GM18951 (cell line): ENCODE measurements around the gene GZMA.
"Not testable (repeated sequence)": the region's sequence is repeated elsewhere in the genome, so short reads cannot be mapped to it uniquely, and the experiment has no call there.

Experiments used
- POLR2A ChIP-seq: IDR thresholded peaks from 4 replicates; pipeline ENCODE4 v1.6.1; 2011; ENCODE audit warnings: mild to moderate bottlenecking; ENCODE audit not compliant: insufficient read length, insufficient read depth; ENCODE audit errors: extremely low read depth
- in situ Hi-C: fragments of 300-500 bp; cut with MboI; formaldehyde crosslinking; loops from one replicate; pipeline ENCODE4 v1.12.0; 2022; ENCODE audit warnings: low sequenced_read_pairs, mixed read lengths, inconsistent platforms; ENCODE audit not compliant: unreplicated experiment

The GZMA gene

GRCh38 chr5:55102348-55102747 lies at the start of gene GZMA:
GZMA (plus strand) TSS chr5:55102646; CDS start chr5:55102683, 37 bp downstream.
- TF ChIP-seq POLR2A: no peak
- in situ Hi-C loops: no loop called here

- in situ Hi-C loops: no loop called here
- TF ChIP-seq POLR2A: no peak
These were observed 47.3 kb upstream of the GZMA start for GRCh38 chr5:55055183-55055582.

DNA sequence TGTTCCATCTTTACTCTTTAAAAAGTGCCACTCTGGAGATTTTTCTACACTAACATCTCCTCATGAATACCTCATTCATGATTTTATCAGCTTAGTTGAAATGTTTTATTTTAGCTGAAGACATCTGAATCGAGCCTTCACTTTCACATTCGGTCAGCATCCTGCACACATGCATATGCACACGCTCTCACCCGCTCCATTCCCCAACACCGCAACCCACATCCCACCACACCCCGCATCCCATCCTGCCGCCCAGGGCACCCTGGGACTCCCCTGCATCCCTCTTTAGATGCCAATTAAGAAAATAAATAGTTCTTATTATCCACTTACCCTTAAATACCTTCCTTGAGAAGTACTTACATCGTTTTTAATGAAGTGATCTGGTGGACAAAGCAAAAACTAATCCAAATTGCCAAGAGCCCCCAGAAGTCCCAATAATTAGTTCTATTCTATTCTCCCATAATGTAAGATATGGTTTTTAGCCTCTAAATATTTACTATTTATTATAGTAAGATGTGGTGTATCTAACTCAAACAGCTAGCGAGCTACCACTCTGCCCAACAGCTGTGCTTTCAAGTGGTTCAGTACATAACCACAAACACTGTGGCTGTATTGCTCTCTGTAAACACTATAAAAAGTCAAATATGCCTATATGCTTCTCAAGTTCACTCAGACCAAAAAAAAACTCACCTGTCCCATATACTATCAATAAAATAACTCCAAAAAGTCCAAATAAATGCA lies 40.2 kb upstream of the GZMA start:
- no peak for TF ChIP-seq POLR2A
- in situ Hi-C loops: no loop called here

GRCh38 chr5:55063220-55063863 lies 39.1 kb upstream of the GZMA start:
- in situ Hi-C loops: no loop called here
- TF ChIP-seq POLR2A: no peak

DNA sequence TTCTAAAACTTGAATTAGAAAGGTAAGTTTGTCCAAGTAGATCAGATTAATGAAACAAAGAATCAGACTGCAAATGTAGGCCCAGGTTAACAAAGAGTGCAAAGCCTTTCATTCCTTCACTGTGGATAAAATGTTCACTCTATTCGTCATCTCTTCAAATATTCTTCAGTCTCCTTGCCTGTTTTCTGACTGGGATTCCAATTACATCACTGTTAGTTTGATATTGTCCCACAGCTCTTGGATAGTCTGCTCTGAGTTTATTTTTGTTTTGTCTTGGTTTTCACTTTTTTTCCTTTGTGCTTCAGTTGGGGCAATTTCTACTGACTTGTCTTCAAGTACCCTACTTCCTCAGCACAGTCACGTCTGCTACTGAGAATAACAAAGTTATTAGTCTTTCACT lies 38.5 kb upstream of the GZMA start:
- in situ Hi-C loops: no loop called here
- TF ChIP-seq POLR2A: no peak

DNA sequence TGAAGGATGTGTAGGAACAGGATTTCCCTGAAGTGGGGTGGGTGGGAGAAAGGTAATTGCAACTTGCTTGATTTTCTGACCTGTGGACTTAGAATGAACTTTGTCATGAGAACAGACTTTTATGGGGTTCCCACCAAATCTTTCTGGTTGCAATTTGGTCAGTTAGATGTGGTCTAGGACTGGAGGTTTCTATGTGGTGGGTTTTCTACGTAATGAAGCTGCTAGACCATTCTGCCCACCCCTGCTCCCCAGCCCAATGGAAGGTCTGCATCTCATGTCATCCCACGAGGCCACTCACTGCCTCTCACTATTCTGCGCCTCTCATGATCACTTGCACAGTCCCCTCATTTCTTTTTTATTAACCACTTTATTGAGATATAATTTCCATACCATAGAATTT lies 37.9 kb upstream of the GZMA start:
- no peak for TF ChIP-seq POLR2A
- in situ Hi-C loops: no loop called here

- TF ChIP-seq POLR2A: no peak
- in situ Hi-C loops: no loop called here
These were observed 36.2 kb upstream of the GZMA start for GRCh38 chr5:55066277-55066676.

DNA sequence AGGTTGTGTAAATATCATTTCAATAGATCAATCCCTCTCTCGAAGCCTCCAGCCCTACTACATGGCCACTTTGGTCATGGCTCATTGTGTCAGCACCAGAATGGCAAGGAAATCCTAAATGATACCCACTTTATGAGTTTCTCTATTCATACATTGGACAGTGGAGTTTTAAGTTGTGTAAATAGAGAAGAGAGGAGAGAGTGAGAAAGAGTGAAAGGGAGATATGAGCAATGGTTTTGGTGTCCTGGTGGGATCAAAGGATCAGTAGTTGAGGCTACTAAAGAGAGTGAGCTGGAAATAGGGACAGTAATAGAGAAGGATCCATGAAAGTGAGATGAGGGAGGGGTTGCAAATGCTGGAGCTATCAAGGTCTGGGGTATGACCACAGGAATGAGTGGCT lies 31.5 kb upstream of the GZMA start:
- in situ Hi-C loops: no loop called here
- TF ChIP-seq POLR2A: no peak

GRCh38 chr5:55071413-55071812 lies 31.0 kb upstream of the GZMA start:
- TF ChIP-seq POLR2A: no peak
- in situ Hi-C loops: no loop called here

- TF ChIP-seq POLR2A: no peak
- in situ Hi-C loops: no loop called here
These were observed 29.8 kb upstream of the GZMA start for GRCh38 chr5:55072666-55073065.

- in situ Hi-C loops: no loop called here
- no peak for TF ChIP-seq POLR2A
These were observed 29.2 kb upstream of the GZMA start for GRCh38 chr5:55073211-55073610.

- no peak for TF ChIP-seq POLR2A
- in situ Hi-C loops: no loop called here
These were observed 20.9 kb upstream of the GZMA start for GRCh38 chr5:55081541-55081940.

DNA sequence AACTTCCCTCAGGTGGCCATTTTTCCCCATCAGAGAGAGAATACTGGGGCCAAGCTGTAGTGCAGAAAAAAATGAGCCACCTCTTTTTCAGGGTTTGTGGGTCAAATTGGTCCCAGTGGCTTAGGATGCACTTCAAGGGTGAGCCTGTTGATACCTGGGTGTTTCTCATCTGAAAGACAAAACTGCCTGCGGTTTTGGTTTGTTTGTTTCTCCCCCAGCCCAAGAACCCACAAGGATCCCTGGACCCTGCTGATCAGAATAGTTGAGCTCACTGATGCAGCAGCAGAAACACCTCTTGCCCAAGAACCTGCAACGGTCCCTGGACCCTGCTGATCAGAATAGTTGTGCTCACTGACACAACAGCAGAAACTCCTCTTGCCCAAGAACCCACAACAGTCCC lies 13.1 kb upstream of the GZMA start:
- in situ Hi-C loops: not testable (repeated sequence)

DNA sequence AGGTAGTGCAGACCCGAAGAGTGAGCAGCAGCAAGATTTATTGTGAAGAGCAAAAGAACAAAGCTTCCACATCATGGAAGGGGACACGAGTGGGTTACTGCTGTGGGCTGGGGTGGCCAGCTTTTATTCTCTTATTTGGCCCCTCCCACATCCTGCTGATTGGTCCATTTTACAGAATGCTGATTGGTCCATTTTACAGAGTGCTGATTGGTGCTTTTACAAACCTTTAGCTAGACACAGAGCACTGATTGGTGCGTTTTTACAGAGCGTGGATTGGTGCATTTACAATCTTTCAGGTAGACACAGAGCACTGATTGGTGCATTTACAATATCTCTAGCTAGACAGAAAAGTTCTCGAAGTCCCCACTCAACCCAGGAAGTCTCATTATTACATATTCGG lies 11.4 kb upstream of the GZMA start:
- in situ Hi-C loops: not testable (repeated sequence)

- in situ Hi-C loops: no loop called here
- no peak for TF ChIP-seq POLR2A
These were observed 6.3 kb upstream of the GZMA start for GRCh38 chr5:55096182-55096581.

DNA sequence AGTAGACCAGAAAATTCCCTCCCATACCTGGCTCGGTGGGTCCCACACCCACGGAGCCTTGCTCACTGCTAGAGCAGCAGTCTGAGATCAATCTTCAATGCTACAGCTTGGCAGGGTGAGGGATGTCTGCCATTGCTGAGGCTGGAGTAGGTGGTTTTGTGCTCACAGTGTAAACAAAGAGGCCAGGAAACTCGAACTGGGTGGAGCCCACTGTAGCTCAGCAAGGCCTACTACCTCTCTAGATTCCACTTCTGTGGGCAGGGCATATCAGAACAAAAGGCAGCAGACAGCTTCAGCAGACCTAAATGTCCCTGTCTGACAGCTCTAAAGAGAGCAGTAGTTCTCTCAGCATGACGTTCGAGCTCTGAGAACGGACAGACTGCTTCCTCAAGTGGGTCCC lies 5.6 kb upstream of the GZMA start:
- TF ChIP-seq POLR2A: no peak
- in situ Hi-C loops: no loop called here

DNA sequence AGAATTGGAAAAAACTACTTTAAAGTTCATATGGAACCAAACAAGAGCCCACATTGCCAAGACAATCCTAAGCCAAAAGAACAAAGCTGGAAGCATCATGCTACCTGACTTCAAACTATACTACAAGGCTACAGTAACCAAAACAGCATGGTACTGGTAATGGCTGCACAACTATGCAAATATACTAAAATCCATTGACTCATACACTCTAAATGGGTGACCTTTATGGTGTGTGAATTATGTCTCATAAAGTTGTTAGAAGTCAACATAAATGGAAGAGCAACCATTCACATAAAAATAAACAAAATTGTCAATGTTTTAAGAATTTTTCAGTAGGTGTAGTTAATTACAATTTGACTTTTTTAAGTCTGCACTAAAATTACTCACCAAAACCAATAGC lies 1.3 kb upstream of the GZMA start:
- in situ Hi-C loops: not testable (repeated sequence)
